Stimulated activated CD8-positive, alpha-beta memory T cell treated with anti-CD3 and anti-CD28 coated beads, Interleukin-2, amount 100 ng/mL, for 48 hours (primary cell): Measurements from ENCODE around the gene TRIML2.
"Not testable (repeated sequence)": the region's sequence is repeated elsewhere in the genome, so short reads cannot be mapped to it uniquely, and the experiment has no call there.

Experiments used
- DNase-seq, 2 donors: peaks; one replicate each; pipeline ENCODE4 v3.0.0-alpha.2; 2020; ENCODE audit warnings: low read depth in 2 of 2

TRIML2 gene

GRCh38 chr4:188106454-188106853, 2.9 kb downstream of the TRIML2 start:
- no peak for DNase-seq

GRCh38 chr4:188092824-188093223, 16.6 kb downstream of the TRIML2 start:
- no peak for DNase-seq

DNA sequence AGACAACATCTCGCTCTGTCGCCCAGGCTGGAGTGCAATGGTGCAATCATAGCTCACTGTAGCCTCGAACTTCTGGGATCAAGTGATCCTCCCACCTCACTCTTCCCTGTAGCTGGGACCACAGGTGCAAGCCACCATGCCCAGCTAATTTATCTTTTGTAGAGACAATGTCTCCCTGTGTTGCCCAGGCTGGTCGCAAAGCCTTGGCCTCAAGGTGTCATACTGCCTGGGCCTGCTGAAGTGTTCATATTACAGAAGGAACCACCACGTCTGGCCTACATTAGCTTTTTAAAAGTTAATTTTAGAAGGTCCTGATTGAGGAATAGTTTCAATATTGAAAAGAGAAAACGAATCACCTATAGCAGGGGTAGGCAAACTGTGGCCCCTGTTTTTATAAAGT, 22.5 kb downstream of the TRIML2 start:
- no peak for DNase-seq

DNA sequence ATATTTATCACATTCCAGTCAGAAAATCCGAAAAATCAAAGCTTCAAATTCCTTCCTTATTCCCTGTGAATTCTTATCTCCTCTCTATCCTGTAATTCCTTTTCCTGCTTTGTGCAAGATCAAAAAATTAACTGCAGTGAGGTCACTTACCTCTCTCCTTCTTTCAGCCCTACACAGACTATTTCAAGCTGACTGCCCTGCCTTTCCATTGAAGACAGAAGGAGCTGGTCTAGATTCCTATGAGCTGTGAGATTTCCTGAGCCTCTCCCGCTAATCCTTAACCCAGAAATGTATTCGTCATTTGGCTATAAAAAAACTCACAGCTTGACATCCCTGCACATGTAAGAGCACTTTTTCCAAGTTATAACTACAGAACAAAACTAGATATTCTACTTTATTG, 26.6 kb downstream of the TRIML2 start:
- DNase-seq, result no peak

DNA sequence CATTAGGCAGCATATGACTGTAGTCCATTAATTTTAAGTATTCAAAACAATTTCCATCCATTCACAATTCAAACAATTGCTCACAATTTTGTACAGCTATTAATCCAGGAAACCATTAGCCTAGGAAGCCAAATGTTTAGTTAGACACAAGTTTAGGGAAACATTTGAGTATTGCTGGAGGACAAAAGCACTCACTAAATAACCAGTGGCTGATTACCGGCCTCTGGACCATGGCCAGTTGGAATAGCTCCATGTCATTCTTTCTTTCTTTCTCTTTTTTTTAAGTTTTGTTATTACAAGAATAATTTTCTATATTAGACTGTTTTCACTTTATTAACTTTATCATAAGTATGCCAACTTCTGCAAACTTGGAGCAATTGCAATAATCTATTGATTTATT, 31.3 kb downstream of the TRIML2 start:
- DNase-seq, result no peak

DNA sequence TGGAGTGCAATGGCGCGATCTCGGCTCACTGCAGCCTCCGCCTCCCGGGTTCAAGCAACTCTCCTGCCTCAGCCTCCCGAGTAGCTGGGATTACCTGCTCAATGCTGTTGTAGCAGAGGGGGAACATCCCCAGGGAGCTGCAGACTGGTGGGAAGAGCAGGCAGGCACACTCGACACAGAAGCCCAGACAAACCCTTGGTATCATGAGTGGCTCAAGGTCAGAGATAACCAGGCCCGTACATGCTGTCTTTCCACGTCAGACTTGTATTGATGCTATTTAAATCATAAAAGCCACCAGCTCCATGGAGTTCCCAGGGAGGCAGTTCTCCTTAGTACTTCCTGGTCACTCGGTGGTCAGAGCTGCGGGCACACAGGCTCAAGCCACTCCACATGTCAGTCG, 33.2 kb downstream of the TRIML2 start:
- DNase-seq, result no peak

GRCh38 chr4:188061083-188061482, 48.3 kb downstream of the TRIML2 start:
- no peak for DNase-seq

GRCh38 chr4:188053302-188053701, 56.1 kb downstream of the TRIML2 start:
- DNase-seq, result no peak

GRCh38 chr4:188046657-188047056, 62.7 kb downstream of the TRIML2 start:
- DNase-seq, result no peak

- DNase-seq, result not testable (repeated sequence)
Measured at GRCh38 chr4:188045461-188045860, 63.9 kb downstream of the TRIML2 start.

DNA sequence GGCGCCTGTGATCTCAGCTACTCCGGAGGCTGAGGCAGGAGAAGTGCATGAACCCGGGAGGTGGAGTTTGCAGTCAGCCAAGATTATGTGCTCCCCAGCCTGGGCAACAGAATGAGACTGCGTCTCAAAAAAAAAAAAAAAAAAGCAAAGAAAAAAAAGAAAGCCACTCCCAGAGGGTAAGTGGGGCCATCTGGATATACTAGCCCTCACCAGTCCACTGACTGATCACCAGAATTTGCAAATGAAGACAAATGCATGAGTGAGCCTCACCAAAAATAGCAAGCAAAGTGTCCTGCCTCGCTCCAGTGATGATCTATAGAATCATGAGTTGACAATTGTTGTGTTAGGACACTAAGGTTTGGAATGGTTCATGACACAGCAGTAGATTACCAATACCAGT, 66.2 kb downstream of the TRIML2 start:
- DNase-seq, result no peak

DNA sequence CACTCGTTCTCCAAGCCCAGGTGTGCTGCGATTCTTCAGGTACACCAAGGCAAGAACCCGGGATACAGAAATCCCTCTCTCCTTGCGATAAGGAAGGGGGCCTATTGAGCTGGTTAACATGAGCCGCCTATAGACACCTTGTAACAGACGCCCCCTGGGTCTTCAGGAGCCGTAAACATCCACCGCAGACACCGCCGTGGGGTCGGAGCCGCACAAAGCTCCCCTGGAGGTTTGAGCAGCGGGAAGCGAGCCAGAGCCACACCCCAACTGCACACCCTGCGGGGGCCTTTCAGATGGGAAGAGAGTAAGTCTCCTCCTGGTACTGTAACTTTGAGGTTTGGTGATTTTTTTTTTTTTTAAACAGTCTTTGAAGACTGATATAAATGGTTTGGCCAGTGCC, 67.2 kb downstream of the TRIML2 start:
- no peak for DNase-seq

DNA sequence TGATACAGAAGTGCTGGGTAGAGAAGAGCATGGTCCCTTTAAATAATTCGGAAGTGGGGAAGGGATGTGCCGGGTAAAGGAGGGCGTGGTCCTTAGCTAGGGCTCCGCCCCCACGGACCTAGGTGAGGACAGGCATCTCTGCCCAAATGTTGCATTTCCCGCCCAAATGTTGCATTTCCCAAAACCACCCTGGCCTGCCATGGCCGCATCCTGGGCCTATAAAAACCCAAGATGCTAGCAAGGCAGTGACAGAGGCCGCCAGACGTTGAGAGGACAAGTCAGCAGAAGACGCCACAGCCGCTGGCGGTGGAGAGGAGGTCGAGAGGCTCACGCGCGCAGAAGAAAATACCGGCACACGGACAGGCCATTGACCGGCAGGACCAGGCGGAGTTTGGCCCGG, 67.7 kb downstream of the TRIML2 start:
- no peak for DNase-seq
